ENCODE data around the gene USF2. TPM values are rescaled to one million over a fixed set of nuclear protein-coding genes. Genes with fewer than 3 reads are reported as not detected.

Gene USF2
- total and polyA plus RNA-seq, 10 of the 15 experiments (the other 5 are each of a cell fraction or from before 2014, with no cell fraction given): 0.56 to 157 (median 65.5) TPM

- POLR2A ChIA-PET: interaction anchor here (1.0 to 3.3 kb wide), 3 partner anchors 9 to 97 kb away, joined by 3 to 33 read pairs (median 3); partner anchors contain the start of gene CD22
- SMC1A ChIA-PET (ENCODE audit: uncharacterized antibody, unreplicated experiment): interaction anchor here (3.3 to 11.0 kb wide), 2 partner anchors 13 to 26 kb away, joined by 19 to 122 read pairs; partner anchors contain the start of gene FFAR1
- FAIRE-seq: no peak
These were observed 52.5 kb downstream of the USF2 start for GRCh38 chr19:35321291-35321690.

More at GRCh38 chr19:35321291-35321690, 52.5 kb downstream of the USF2 start:
- intact Hi-C loops (cut with micrococcal nuclease; ENCODE audit: unreplicated experiment) (no loop called here), in situ Hi-C loops (cut with MboI) (no loop called here)
- ATAC-seq: no peak
- no peak overlapping the region for H3K4me2 ChIP-seq (ENCODE audit: control insufficient read depth, insufficient read depth)
- no peak overlapping the region for H3K9ac ChIP-seq (ENCODE audit: control insufficient read depth, insufficient read depth, low read length)
- no peaks in the 10 kb centered on the region for H3K36me3 ChIP-seq (ENCODE audit: control insufficient read depth in 2 of 2, insufficient read depth in 2 of 2, low read length in 1 of 2)
- WGBS (ENCODE audit: insufficient coverage, insufficient replicate concordance, low lambda C conversion rate, missing lambda C conversion rate): 70% methylated on average over 2 of the region's 2 CpGs
- no peaks in the 10 kb centered on the region for H3K79me2 ChIP-seq (ENCODE audit: control insufficient read depth, insufficient read depth, low read length)
- BruUV-seq (replicated peaks): no TSS peak
- no peaks in the 10 kb centered on the region for H4K20me1 ChIP-seq (ENCODE audit: control insufficient read depth, insufficient read depth)
- no peak overlapping the region for H3K27ac ChIP-seq (ENCODE audit: control insufficient read depth, insufficient read depth)
- H3K4me1 ChIP-seq (ENCODE audit: control insufficient read depth, insufficient read depth, low read length): peaks cover 32% of the 10 kb centered on the region
- RAD21 ChIA-PET (ENCODE audit: unreplicated experiment): interaction anchor here (4.5 kb wide), 1 partner anchor 11 kb away, joined by 54 read pairs; the partner anchor contains the start of gene CD22
- CTCF ChIA-PET: interaction anchor here (2.3 to 4.7 kb wide), 2 partner anchors 10 to 180 kb away, joined by 8 to 35 read pairs; partner anchors contain the start of gene CD22
- no peak for DNase-seq (ENCODE audit: low read depth, low spot score)
- TF ChIP-seq LARP7 (IDR thresholded peaks at IDR 0.05) (no peak), PKNOX1 (IDR thresholded peaks at IDR 0.05) (no peak), MAX (IDR thresholded peaks at IDR 0.05; ENCODE audit: low read depth, low read length) (no peak), SREBF1 (IDR thresholded peaks at IDR 0.05; ENCODE audit: low read length) (no peak), MYB (IDR thresholded peaks at IDR 0.05; ENCODE audit: borderline replicate concordance, low read depth, low read length) (no peak), MEF2B (IDR thresholded peaks at IDR 0.05; ENCODE audit: partially characterized antibody, poor library complexity, severe bottlenecking) (no peak), TBL1XR1 (IDR thresholded peaks at IDR 0.05; ENCODE audit: low read depth, low read length) (no peak), ZNF207 (IDR thresholded peaks at IDR 0.05; ENCODE audit: borderline replicate concordance) (no peak), CBFB (IDR thresholded peaks at IDR 0.05; ENCODE audit: low read depth) (no peak), FOXM1 (IDR thresholded peaks at IDR 0.05; ENCODE audit: low read depth, low read length) (no peak), HCFC1 (IDR thresholded peaks at IDR 0.05; ENCODE audit: low read length) (no peak), IKZF2 (IDR thresholded peaks at IDR 0.05) (no peak), EED (IDR thresholded peaks at IDR 0.05; ENCODE audit: low read depth) (no peak), NKRF (conservative IDR thresholded peaks at IDR 0.05) (no peak), SP1 (IDR thresholded peaks at IDR 0.05; ENCODE audit: low read depth, low read length) (no peak), ZNF274 (IDR thresholded peaks at IDR 0.05; ENCODE audit: insufficient read depth, insufficient read length) (no peak), NFXL1 (IDR thresholded peaks at IDR 0.05; ENCODE audit: borderline replicate concordance) (no peak), ZBTB33 (IDR thresholded peaks at IDR 0.05) (no peak), CEBPB (IDR thresholded peaks at IDR 0.05; ENCODE audit: borderline replicate concordance in 1 of 2, low read depth in 2 of 2, low read length in 2 of 2) (no peak)
- H3K9me3 ChIP-seq (replicated peaks; ENCODE audit: control insufficient read depth, insufficient read depth, low read length): peaks cover 2% of the 10 kb centered on the region; the same call in 2 of the 3 replicates
- H3K27me3 ChIP-seq (replicated peaks in 1 of 2; ENCODE audit: control insufficient read depth in 2 of 2, insufficient read depth in 2 of 2, low read length in 1 of 2): no peaks in the 10 kb centered on the region
- H2AFZ ChIP-seq (ENCODE audit: control insufficient read depth, low read depth, low read length): no peak overlapping the region
- no peak overlapping the region for H3K4me3 ChIP-seq
